Measurements from ENCODE around the gene ADCY9. TPM values are rescaled to one million over a fixed set of nuclear protein-coding genes. Genes with fewer than 3 reads are reported as not detected.

The ADCY9 gene
- total and polyA plus RNA-seq, 2 donors (not counting 1 experiment from before 2014, with no cell fraction given): 1.7 to 2.1 TPM

DNA sequence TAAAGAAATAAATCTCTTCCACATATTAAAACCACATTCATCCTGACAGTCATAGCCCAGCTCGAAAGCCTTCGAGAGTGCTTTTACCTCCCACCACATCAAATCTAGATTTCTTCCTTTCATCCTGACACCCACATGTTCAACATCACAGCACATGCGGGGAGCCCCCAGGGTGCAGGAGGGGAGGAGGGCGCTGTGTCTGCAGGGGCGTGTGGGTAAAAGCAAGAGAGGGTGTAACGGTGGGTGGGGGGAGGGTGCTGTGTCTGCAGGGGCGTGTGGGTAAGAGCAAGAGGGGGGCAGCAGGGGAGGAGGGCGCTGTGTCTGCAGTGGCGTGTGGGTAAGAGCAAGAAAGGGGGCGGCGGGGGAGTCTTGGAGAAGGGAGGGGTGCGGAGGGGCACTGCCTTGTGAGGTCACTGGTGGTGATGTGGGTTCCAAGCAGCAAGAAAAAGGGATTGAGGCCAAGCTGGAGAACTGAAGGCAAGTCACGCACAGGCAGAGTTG lies 34.7 kb downstream of the ADCY9 start:
- no peak overlapping the region for H2AFZ ChIP-seq (ENCODE audit: insufficient read depth, low read depth, low read length, poor library complexity, severe bottlenecking)
- peaks cover 0 to 9% (median 0%) of the 10 kb centered on the region in 3 donors for H3K9me3 ChIP-seq (ENCODE audit: control extremely low read depth in 1 of 3, control insufficient read depth in 2 of 3, insufficient read depth in 1 of 3, low read length in 2 of 3)
- no peak overlapping the region for H3K4me3 ChIP-seq (ENCODE audit: control extremely low read depth in 1 of 5, extremely low read depth in 1 of 5, insufficient read depth in 1 of 5, low read depth in 2 of 5, low read length in 4 of 5)
- H3K27me3 ChIP-seq (replicated peaks in 1 of 4; ENCODE audit: control extremely low read depth in 1 of 4, control insufficient read depth in 3 of 4, insufficient read depth in 4 of 4, low read length in 3 of 4): no peaks in the 10 kb centered on the region
- no peaks in the 10 kb centered on the region for H3K36me3 ChIP-seq (replicated peaks in 1 of 2; ENCODE audit: control extremely low read depth in 1 of 2, control insufficient read depth in 1 of 2, extremely low read depth in 1 of 2, insufficient read depth in 2 of 2, low read length in 1 of 2)
- ATAC-seq (ENCODE audit: low read depth): no peak
- Mint-ChIP-seq H3K27ac (no peak overlapping the region), H3K4me1 (no peaks in the 10 kb centered on the region), H3K9me3 (ENCODE audit: insufficient read depth) (peaks cover 4% of the 10 kb centered on the region), H3K4me3 (no peak overlapping the region), H3K27me3 (peaks cover 3% of the 10 kb centered on the region)
- intact Hi-C loops (cut with micrococcal nuclease): no loop called here
- H3K4me2 ChIP-seq (replicated peaks; ENCODE audit: low read depth, low read length, poor library complexity, severe bottlenecking): no peak overlapping the region
- 50% methylated on average over 10 of the region's 13 CpGs for WGBS (ENCODE audit: insufficient coverage)
- H3K4me1 ChIP-seq (ENCODE audit: control insufficient read depth in 2 of 2, insufficient read depth in 2 of 2, low read length in 2 of 2): no peaks in the 10 kb centered on the region
- DNase-seq: no peak
- H3K27ac ChIP-seq (ENCODE audit: low read length in 2 of 2): no peak overlapping the region
- no peaks in the 10 kb centered on the region for H4K20me1 ChIP-seq (ENCODE audit: control insufficient read depth, insufficient read depth, low read length, poor library complexity, severe bottlenecking)
- POLR2A ChIA-PET: interaction anchor here (0.7 kb wide), 1 partner anchor 23 kb away, joined by 3 read pairs; no protein-coding TSS in a partner anchor
- no peak overlapping the region for H3K9ac ChIP-seq (ENCODE audit: low read length)
- H3K79me2 ChIP-seq (ENCODE audit: control insufficient read depth, insufficient read depth, low read length): no peaks in the 10 kb centered on the region
- CTCF ChIA-PET: no interaction called here
- TF ChIP-seq EZH2 (IDR thresholded peaks at IDR 0.05; ENCODE audit: borderline replicate concordance, insufficient read depth, low read depth, low read length, poor library complexity, severe bottlenecking): no peak
- no peak for TF ChIP-seq CTCF (IDR thresholded peaks at IDR 0.05)

DNA sequence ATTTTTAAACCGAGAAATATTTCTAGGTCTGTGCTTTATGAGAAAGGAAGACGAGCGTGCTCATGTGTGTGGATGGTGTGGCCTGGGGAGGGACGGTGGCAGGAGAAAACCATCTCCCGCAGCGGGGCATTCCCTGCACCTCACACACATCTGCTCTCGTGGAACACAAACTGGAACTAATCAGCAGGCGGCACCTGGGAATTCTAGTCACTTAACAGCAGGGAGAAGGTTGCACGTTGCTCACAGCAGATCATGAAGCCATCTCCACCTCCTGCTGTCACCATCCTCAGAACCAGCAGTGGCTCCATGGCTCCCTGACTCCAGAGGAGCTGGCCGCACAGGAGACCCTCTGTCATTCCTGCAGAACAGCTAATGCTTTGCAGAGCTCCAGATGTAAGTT lies 35.2 kb downstream of the ADCY9 start:
- H3K27me3 ChIP-seq (replicated peaks in 1 of 4; ENCODE audit: control extremely low read depth in 1 of 4, control insufficient read depth in 3 of 4, insufficient read depth in 4 of 4, low read length in 3 of 4): no peaks in the 10 kb centered on the region
- TF ChIP-seq CTCF (IDR thresholded peaks at IDR 0.05) (no peak), EZH2 (IDR thresholded peaks at IDR 0.05; ENCODE audit: borderline replicate concordance, insufficient read depth, low read depth, low read length, poor library complexity, severe bottlenecking) (no peak)
- H2AFZ ChIP-seq (ENCODE audit: insufficient read depth, low read depth, low read length, poor library complexity, severe bottlenecking): no peak overlapping the region
- no peaks in the 10 kb centered on the region for H3K79me2 ChIP-seq (ENCODE audit: control insufficient read depth, insufficient read depth, low read length)
- Mint-ChIP-seq H3K27me3 (peaks cover 3% of the 10 kb centered on the region), H3K4me3 (no peak overlapping the region), H3K4me1 (no peaks in the 10 kb centered on the region), H3K27ac (no peak overlapping the region), H3K9me3 (ENCODE audit: insufficient read depth) (peaks cover 4% of the 10 kb centered on the region)
- no peaks in the 10 kb centered on the region for H4K20me1 ChIP-seq (ENCODE audit: control insufficient read depth, insufficient read depth, low read length, poor library complexity, severe bottlenecking)
- no peak overlapping the region for H3K4me2 ChIP-seq (replicated peaks; ENCODE audit: low read depth, low read length, poor library complexity, severe bottlenecking)
- no peaks in the 10 kb centered on the region for H3K4me1 ChIP-seq (ENCODE audit: control insufficient read depth in 2 of 2, insufficient read depth in 2 of 2, low read length in 2 of 2)
- H3K27ac ChIP-seq (ENCODE audit: low read length in 2 of 2): no peak overlapping the region
- H3K9ac ChIP-seq (ENCODE audit: low read length): no peak overlapping the region
- H3K9me3 ChIP-seq (ENCODE audit: control extremely low read depth in 1 of 3, control insufficient read depth in 2 of 3, insufficient read depth in 1 of 3, low read length in 2 of 3): peaks cover 0 to 9% (median 0%) of the 10 kb centered on the region in 3 donors
- no peaks in the 10 kb centered on the region for H3K36me3 ChIP-seq (replicated peaks in 1 of 2; ENCODE audit: control extremely low read depth in 1 of 2, control insufficient read depth in 1 of 2, extremely low read depth in 1 of 2, insufficient read depth in 2 of 2, low read length in 1 of 2)
- H3K4me3 ChIP-seq (ENCODE audit: control extremely low read depth in 1 of 5, extremely low read depth in 1 of 5, insufficient read depth in 1 of 5, low read depth in 2 of 5, low read length in 4 of 5): no peak overlapping the region
- intact Hi-C loops (cut with micrococcal nuclease): no loop called here
- DNase-seq (no peak), ATAC-seq (ENCODE audit: low read depth) (no peak)
- CTCF ChIA-PET: no interaction called here
- POLR2A ChIA-PET: interaction anchor here (0.7 kb wide), 1 partner anchor 23 kb away, joined by 3 read pairs; no protein-coding TSS in a partner anchor
- WGBS (ENCODE audit: insufficient coverage): 85% methylated on average over 4 of the region's 10 CpGs

Data from B cell (primary cell).